Measurements from ENCODE around the gene NOA1. TPM values are rescaled to one million over a fixed set of nuclear protein-coding genes. Genes with fewer than 3 reads are reported as not detected.

NOA1 gene
- total RNA-seq, 1 experiment from 2014 or later, result 23.2 TPM

Other genes starting within 250 kb of the NOA1 start
- gene SPINK2, start 155.9 kb downstream of the NOA1 start, total RNA-seq (2022), result not detected in 2 replicates
- gene REST, start 69.7 kb downstream of the NOA1 start, total RNA-seq (2022), result 50.5 and 51.6 TPM in 2 replicates
- gene POLR2B, start 1.3 kb upstream of the NOA1 start, total RNA-seq (2022), result 101 and 126 TPM in 2 replicates
- gene IGFBP7, start 132.8 kb upstream of the NOA1 start, total RNA-seq (2022), result 55.2 and 61.9 TPM in 2 replicates

Measured in MCF 10A (cell line).